ENCODE results near the gene ABCA2. TPM values are rescaled to one million over a fixed set of nuclear protein-coding genes. Genes with fewer than 3 reads are reported as not detected.

The ABCA2 gene
- total and polyA plus RNA-seq, 9 of the 15 experiments (the other 6 are each of a cell fraction or from before 2014, with no cell fraction given) = 0.69 to 16.3 (median 6.1) TPM; not detected in 2

DNA sequence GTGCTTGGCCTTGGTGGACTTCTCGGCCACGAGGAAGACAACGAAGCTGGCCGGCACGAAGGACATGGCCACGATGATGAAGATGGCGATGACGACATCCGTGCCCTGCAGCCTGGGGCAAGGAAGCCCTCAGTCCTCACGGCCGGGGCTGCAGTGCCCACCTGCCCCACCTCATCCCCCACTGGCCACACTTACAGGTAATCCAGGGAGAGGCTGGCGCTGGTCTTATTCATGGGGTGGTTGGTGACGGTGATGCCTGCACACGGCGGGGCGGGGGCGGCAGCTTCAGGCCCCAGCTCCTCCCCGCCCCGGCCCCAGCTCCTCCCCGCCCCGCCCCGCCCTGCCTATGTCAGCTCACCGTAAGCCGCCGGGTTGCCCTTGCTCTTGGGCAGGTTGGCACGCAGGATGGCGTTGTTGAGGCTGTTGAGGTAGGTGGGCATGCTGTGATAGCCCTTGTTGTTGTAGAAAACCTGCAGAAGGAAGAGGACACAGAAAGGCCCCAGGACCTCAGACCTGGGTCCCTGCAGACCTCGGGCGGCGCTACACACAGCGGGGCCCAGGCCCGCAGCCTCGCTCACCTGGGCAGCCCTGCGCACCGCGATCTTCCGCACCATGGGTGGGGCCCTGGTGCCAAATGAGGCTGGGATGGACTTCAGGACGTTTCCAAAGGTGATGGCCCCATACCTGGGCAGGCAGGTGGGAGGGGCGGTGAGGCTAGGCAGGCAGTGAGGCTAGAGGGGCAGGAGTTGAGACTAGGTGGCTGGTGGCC, 15.9 kb downstream of the ABCA2 start (continued):
- no peak for TF ChIP-seq FOSL1 (tag; conservative IDR thresholded peaks at IDR 0.05)
- TF ChIP-seq EWSR1 (IDR thresholded peaks at IDR 0.05; ENCODE audit: borderline replicate concordance, low read depth, partially characterized antibody) = no peak
- TF ChIP-seq BDP1 (IDR thresholded peaks at IDR 0.05; ENCODE audit: insufficient read depth, insufficient read length) = no peak
- no peak for TF ChIP-seq SMAD4 (CRISPR knock-in tag; conservative IDR thresholded peaks at IDR 0.05)
- no peak for TF ChIP-seq ELK3 (CRISPR knock-in tag; IDR thresholded peaks at IDR 0.05)

GRCh38 chr9:137011156-137011555, 16.9 kb downstream of the ABCA2 start:
- no peaks in the 10 kb centered on the region for H3K9me1 ChIP-seq (ENCODE audit: control insufficient read depth, insufficient read depth, low read length)
- TF ChIP-seq HMG20B (CRISPR knock-in tag; IDR thresholded peaks at IDR 0.05) (no peak), C11orf30 (IDR thresholded peaks at IDR 0.05; ENCODE audit: low read depth) (no peak), ZNF274 (IDR thresholded peaks at IDR 0.05; ENCODE audit: borderline replicate concordance, low read depth, low read length) (no peak), ZNF717 (CRISPR knock-in tag; IDR thresholded peaks at IDR 0.05) (no peak), SIX5 (IDR thresholded peaks at IDR 0.05; ENCODE audit: borderline replicate concordance in 1 of 2, insufficient read depth in 1 of 2, low read depth in 1 of 2, low read length in 2 of 2) (no peak), CXXC5 (CRISPR knock-in tag; IDR thresholded peaks at IDR 0.05) (no peak), ARNT (IDR thresholded peaks at IDR 0.05) (no peak)
- TF ChIP-seq, protein P1, sequence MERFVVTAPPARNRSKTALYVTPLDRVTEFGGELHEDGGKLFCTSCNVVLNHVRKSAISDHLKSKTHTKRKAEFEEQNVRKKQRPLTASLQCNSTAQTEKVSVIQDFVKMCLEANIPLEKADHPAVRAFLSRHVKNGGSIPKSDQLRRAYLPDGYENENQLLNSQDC (CRISPR knock-in tag; IDR thresholded peaks at IDR 0.05) = no peak
- intact Hi-C loops (cut with micrococcal nuclease) = no loop called here
- H3K4me3 ChIP-seq = no peak overlapping the region
- H3K9ac ChIP-seq (ENCODE audit: insufficient read depth in 1 of 2, low read depth in 2 of 2, low read length in 2 of 2) = no peak overlapping the region
- H3K79me2 ChIP-seq (ENCODE audit: control insufficient read depth, insufficient read depth, low read length) = no peaks in the 10 kb centered on the region
- H3K9me3 ChIP-seq (replicated peaks; ENCODE audit: control insufficient read depth, insufficient read depth, low read depth, low read length) = no peaks in the 10 kb centered on the region
- no peak overlapping the region for H3K27ac ChIP-seq (ENCODE audit: extremely low read depth, low read depth, low read length)
- CTCF ChIA-PET (ENCODE audit: low intra/inter-chr PET ratio) = no interaction called here
- 77% methylated on average over 12 of the region's 24 CpGs for WGBS (ENCODE audit: insufficient coverage, low coverage, missing lambda C conversion rate)
- no peak for ATAC-seq
- H4K20me1 ChIP-seq (replicated peaks; ENCODE audit: control insufficient read depth, insufficient read depth, low read length) = no peaks in the 10 kb centered on the region
- no peak overlapping the region for H2AFZ ChIP-seq (ENCODE audit: low read depth, low read length)
- no TSS peak for BruUV-seq (replicated peaks)
- no peak overlapping the region for H3K4me2 ChIP-seq (ENCODE audit: insufficient read depth, low read length)
- FAIRE-seq = no peak
- no peaks in the 10 kb centered on the region for H3K36me3 ChIP-seq (ENCODE audit: control insufficient read depth, insufficient read depth, low read length)
- peaks cover 0 to 76% of the 10 kb centered on the region in 2 experiments; a peak in 2 of 5 replicates for H3K4me1 ChIP-seq (replicated peaks in 1 of 2; ENCODE audit: control insufficient read depth in 2 of 2, insufficient read depth in 2 of 2, low read length in 2 of 2)
- in situ Hi-C loops (cut with MboI) = no loop called here
- DNase-seq (ENCODE audit: extremely low read depth in 1 of 4, low spot score in 3 of 4) = no peak
- POLR2A ChIA-PET = interaction anchor here (0.6 to 1.5 kb wide), 2 partner anchors 11 to 159 kb away, joined by 3 to 4 read pairs; no protein-coding TSS in a partner anchor
- H3K27me3 ChIP-seq (ENCODE audit: control insufficient read depth in 2 of 2, insufficient read depth in 2 of 2, low read length in 2 of 2) = no peaks in the 10 kb centered on the region
